ENCODE results near the gene GPAT3.
"Not testable (repeated sequence)": the region's sequence is repeated elsewhere in the genome, so short reads cannot be mapped to it uniquely, and the experiment has no call there.

The GPAT3 gene
- total RNA-seq, result 26.2 to 34.4 reads per million in 2 experiments

DNA sequence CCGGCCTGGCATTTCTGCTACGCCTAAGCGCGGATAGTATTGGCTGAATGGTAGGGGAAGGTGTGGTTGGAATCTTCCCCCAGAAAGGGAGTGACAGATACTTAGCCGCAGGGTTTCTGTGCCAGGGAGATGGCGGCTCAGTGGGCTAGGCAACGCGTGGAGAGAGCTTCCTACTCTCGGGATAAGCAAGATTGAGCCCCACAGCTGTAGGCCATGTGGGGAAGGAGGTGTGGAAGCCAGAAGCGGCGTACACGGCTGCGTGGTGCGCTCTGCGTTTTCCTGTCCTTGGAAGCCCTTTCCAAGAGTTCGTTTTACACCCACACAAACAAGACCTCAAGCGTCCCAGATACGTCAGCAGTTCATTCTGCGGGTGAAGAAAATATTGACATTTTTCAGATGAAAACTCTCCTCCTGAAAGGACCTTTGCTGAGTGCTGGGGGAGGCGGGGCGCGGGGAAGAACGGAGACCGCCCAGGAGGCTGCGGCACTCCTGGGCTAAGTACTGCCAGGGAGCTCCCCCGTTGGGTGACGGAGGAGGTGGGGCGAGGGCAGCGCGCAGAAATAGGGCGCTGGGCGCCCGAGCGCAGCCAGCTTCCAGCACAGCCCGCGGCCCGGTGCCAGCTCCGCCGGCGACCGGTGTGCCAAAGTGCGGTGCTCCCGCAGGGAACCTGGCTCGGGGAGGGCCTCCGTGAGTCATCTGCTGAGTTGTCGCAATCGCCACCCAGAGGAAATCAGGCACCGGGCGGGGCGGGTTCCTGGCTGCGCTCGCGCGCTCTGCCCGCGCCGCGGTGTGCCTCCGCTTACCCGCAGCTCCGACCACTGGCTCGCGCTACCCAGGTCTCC is at the start of gene GPAT3:
GPAT3 (plus strand) TSS at position 589 of the 842 bp plus-strand sequence. CDS start 515 bp downstream, outside the sequence.
- peak; percentile 44 for DNase-seq (ENCODE audit: low read depth)

- DNase-seq (ENCODE audit: low read depth), result no peak
Observed at GRCh38 chr4:83486457-83487129, 49.3 kb upstream of the GPAT3 start.

DNA sequence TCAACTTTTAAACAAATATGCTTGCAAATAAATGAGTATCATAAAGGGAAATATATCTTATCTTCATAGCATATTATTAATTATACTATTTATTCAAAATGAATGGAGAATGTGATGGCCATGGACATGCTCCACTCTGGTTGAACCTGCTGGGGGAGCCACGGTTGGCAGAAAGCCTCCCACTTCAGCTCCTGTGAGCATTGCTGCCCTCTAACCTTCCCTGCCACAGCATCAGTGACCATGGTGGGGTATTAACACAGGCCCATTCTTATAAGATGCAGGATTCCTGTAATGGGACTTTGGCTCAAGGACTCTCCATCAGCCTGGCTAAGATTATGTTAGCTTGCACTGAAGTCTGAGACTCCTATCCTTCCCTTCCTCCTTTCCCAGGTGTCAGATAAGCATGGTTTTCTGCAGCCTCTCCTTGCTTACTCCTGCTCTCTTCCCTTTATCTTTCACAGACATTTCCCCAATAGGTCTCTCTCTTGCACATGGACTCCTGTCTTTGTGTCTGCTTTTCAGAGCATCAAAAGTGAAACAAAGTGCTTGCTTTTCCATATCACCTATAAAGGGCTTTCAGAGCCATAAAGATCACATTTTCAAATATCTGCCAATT is 46.1 kb upstream of the GPAT3 start:
- DNase-seq (ENCODE audit: low read depth), result no peak

- no peak for DNase-seq (ENCODE audit: low read depth)
Observed at GRCh38 chr4:83490876-83491450, 44.9 kb upstream of the GPAT3 start.

GRCh38 chr4:83496085-83496917 is 39.6 kb upstream of the GPAT3 start:
- DNase-seq (ENCODE audit: low read depth), result not testable (repeated sequence)

DNA sequence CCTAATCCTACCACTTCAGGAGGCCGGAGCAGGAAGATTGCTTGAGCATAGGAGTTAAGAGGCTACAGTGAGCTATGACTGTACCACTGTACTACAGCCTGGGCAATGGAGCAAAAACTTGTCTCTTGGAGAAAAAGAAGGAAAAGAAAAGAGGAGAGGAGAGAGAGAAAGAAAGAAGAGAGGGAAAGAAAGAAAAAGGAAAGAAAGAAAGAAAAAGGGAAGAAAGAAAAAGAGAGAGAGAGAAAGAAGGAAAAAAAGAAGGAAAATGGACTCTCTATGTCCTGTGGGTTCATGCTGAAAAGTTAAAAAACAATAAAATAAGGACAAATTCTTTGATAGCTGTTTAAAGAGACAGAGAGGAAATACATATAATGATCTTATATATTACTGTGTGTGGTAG is 37.7 kb upstream of the GPAT3 start:
- DNase-seq (ENCODE audit: low read depth), result no peak

- not testable (repeated sequence) for DNase-seq (ENCODE audit: low read depth)
Observed at GRCh38 chr4:83501671-83502070, 34.2 kb upstream of the GPAT3 start.

- DNase-seq (ENCODE audit: low read depth), result no peak
Observed at GRCh38 chr4:83503974-83504373, 31.9 kb upstream of the GPAT3 start.

DNA sequence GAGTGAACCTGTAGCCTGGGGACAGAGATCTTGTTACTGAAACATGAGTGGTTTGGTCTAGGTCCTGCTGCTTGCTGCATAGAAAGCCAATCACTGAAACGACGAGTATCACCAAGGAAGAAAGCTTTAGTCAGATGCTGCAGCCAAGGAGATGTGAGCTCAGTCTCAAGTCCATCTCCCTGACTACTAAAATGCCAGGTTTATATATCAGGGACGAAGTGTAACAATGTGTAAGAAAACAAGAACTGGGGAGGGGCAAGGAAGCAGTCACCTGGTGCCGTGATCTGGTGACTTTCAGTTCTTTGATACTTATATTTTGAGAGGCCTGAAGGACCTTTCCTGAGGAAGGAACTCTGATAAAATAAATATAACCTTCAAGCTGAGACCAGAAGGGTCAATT is 31.4 kb upstream of the GPAT3 start:
- no peak for DNase-seq (ENCODE audit: low read depth)

GRCh38 chr4:83504996-83505395 is 30.9 kb upstream of the GPAT3 start:
- no peak for DNase-seq (ENCODE audit: low read depth)

- peak; percentile 25 for DNase-seq (ENCODE audit: low read depth)
Observed at GRCh38 chr4:83509156-83509585, 26.7 kb upstream of the GPAT3 start.

DNA sequence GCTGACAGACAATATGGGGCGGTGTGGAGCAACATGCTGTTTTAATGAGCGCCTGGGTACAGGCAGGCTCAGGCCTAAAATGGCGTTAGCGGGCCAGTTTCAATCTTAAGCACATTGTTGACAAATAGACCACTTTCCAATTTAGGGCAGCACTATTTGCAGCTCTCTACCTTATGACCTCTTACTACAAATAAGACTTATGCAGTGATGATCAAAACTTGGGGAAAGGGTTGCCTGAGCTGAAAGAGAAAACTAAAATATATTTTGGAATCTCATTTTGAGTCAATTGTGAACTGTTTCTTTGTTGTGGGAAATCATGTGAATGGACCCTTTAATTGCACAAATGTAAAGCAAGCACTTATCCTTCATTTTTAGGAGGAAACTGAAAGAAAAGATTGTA is 25.5 kb upstream of the GPAT3 start:
- no peak for DNase-seq (ENCODE audit: low read depth)

GRCh38 chr4:83516042-83516772 is 19.7 kb upstream of the GPAT3 start:
- no peak for DNase-seq (ENCODE audit: low read depth)

DNA sequence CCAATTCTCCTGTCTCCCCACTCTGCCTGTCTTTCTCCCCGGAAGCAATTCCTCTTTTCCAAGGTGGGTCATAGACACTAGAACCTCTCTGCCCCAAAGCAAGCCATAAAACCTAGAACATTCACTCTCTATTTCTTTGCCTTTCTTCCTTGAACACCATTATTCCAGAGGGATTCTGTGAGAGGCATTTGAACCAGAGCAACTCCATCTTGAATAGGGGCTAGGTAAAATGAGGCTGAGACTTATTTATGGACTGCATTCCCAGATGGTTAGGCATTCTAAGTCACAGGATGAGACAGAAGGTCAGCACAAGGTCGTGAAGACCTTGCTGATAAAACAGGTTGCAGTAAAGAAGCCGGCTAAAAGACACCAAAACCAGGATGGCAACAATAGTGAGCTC is 13.7 kb upstream of the GPAT3 start:
- no peak for DNase-seq (ENCODE audit: low read depth)

- DNase-seq (ENCODE audit: low read depth), result no peak
Observed at GRCh38 chr4:83527671-83528070, 8.2 kb upstream of the GPAT3 start.

DNA sequence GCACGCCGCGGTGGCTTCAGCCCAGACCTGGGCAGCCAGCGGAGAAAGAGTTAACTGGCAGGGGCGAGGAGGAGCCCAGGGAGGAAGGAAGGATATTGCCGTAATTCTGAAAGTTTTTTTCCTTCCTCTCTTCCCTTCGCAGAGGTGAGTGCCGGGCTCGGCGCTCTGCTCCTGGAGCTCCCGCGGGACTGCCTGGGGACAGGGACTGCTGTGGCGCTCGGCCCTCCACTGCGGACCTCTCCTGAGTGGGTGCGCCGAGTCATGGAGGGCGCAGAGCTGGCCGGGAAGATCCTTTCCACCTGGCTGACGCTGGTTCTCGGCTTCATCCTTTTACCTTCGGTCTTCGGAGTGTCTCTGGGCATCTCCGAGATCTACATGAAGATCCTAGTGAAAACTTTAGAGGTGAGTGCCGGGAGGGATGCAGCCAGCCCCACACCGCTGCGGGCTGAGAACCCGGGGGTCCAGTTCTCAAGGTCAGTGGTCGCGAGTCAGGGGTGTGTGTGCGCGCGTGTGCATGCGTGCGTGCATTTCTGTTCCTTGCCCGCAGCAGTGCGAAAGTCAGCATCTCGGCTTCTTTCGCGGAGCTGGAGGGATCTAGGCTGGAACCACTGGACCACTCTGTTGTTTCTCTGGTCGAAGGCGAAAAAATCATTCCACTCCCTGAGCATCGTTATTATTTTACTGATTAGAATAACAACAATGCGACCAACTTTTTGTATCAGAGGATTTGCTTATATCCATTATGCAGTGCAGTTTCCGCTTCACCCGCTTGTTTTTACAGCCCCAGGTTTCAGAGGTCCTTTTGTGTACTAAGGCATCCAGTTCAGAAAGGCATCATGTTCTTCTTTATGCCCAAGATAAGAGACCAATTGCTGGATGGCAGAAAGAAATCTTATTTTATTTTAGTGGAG is 709 bp downstream of the GPAT3 start:
- no peak for DNase-seq (ENCODE audit: low read depth)

- no peak for DNase-seq (ENCODE audit: low read depth)
Observed at GRCh38 chr4:83542225-83542624, 6.3 kb downstream of the GPAT3 start.

DNA sequence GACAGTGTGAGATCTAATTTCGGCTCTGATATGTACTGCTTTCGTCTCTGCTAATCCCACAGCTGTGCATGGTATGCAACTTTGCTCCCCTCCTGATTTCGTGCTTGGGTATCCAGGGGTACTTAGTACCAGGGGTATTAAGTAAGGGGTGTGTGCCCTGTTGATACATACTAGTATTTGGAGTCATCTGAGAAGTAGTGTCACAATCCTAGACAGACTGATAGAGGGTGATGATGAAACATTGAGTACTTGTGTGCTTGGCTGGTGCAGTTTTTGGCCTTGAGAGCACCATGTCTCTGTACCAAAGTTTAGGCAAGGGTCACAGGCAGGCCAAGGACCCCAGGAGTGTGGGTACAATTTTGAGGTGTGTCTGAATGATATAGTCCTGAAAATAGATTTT is 10.9 kb downstream of the GPAT3 start:
- DNase-seq (ENCODE audit: low read depth), result no peak

DNA sequence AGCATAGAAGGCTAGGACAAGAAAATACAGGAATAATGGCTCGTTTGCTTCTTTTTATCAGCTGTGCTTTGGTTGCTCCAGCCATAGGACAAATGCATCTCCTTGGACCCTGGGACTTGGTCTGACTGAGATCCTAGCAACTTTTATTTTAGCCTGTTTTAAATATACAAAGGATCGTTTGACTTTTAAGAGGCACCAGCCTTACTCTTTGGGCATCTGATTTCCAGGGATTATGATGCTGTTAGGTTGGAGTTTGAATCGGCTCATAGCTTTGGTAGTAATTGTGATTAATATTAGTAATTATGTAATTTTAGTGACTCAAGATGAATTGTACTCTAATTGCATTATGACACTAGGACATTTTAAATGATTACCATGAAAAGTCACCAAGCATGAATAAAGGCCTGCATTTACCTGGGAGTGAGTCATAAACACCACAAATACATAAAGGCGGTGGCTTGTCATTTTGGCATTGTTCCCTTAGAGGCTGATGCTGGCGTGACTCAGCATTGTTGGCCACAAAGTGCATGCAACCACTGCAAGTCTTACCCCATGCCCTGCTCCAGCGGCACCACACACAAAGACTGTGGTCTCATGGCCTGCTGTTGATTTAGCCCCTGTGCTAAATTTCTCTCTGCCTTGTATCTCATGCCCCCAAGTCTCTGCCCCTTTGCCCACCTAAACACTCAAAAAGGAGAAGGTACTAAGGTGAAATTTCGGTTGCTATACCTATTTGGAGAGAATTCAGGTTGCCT is 12.4 kb downstream of the GPAT3 start:
- DNase-seq (ENCODE audit: low read depth), result no peak

All from T follicular helper cell (primary cell).